Mucosa of descending colon (tissue), 3 donors: ENCODE data around the gene MEAF6. TPM values are rescaled to one million over a fixed set of nuclear protein-coding genes. Genes with fewer than 3 reads are reported as not detected.
"Not testable (repeated sequence)": the region's sequence is repeated elsewhere in the genome, so short reads cannot be mapped to it uniquely, and the experiment has no call there.

Experiments used
- ATAC-seq: fragments of 200-7000 bp; cut with Tn5 transposase; one replicate; pipeline ENCODE4 v1.9.1; 2020; ENCODE audit warnings: mild to moderate bottlenecking, moderate library complexity
- DNase-seq, 3 donors: peaks; one replicate each; pipeline ENCODE4 v3.0.0-alpha.2; 2020
- H3K36me3 ChIP-seq: fragments of 200-600 bp; one replicate; pipeline ENCODE4 v1.8.0; 2021; ENCODE audit warnings: low read depth, mild to moderate bottlenecking
- H3K4me1 ChIP-seq: fragments of 200-600 bp; one replicate; pipeline ENCODE4 v1.8.0; 2021; ENCODE audit warnings: low read depth, mild to moderate bottlenecking
- H3K4me3 ChIP-seq: fragments of 200-600 bp; one replicate; pipeline ENCODE4 v1.8.0; 2021; ENCODE audit warnings: mild to moderate bottlenecking
- H3K9me3 ChIP-seq: fragments of 200-600 bp; one replicate; pipeline ENCODE4 v1.8.0; 2021; ENCODE audit warnings: mild to moderate bottlenecking
- CTCF ChIP-seq: fragments of 200-600 bp; IDR thresholded peaks from one replicate; pipeline ENCODE4 v1.8.0; 2022; ENCODE audit warnings: antibody characterized with exemption, mild to moderate bottlenecking
- intact Hi-C, 2 donors: fragments of 100-400 bp; cut with DNase I in 1 of 2; cut with micrococcal nuclease in 1 of 2; formaldehyde crosslinking; loops; one replicate each; pipeline versions ENCODE4 v1.11.0 to v1.11.1; 2022; cut with DNase I, micrococcal nuclease
- total RNA-seq, 3 donors: library from RNA; stranded (reverse); fragmentation: NEBNext Ultra II Directional in 2 of 3; extraction: Animal tissue kit (Norgen Biotek cat#: 25700) in 2 of 3; gene quantifications; one replicate each; pipeline versions ENCODE4 v1.2.1 to v1.2.4, GENCODE V29; 2021 to 2023
- donor health status: DM: no; HTN: no; CAD: no; lungs with moderate emphysema.
- donor health status: DM: no; HTN: no; CAD: no.
- donor health status: DM: no; HTN: yes; CAD: no.

Gene MEAF6
- total RNA-seq, 3 donors from 2014 or later: 30.2 to 59.5 (median 35.4) TPM

GRCh38 chr1:37537378-37537777 lies 22.8 kb upstream of the MEAF6 start:
- peaks cover 5% of the 10 kb centered on the region for H3K36me3 ChIP-seq
- no peaks in the 10 kb centered on the region for H3K4me1 ChIP-seq
- intact Hi-C loops: no loop called here
- ATAC-seq: no peak
- H3K4me3 ChIP-seq: no peak overlapping the region
- no peaks in the 10 kb centered on the region for H3K9me3 ChIP-seq
- TF ChIP-seq CTCF: no peak
- DNase-seq: no peak

GRCh38 chr1:37533317-37534093 lies 18.9 kb upstream of the MEAF6 start:
- H3K4me1 ChIP-seq: no peaks in the 10 kb centered on the region
- no peak for DNase-seq
- TF ChIP-seq CTCF: no peak
- H3K4me3 ChIP-seq: no peak overlapping the region
- H3K9me3 ChIP-seq: no peaks in the 10 kb centered on the region
- intact Hi-C loops: no loop called here
- no peaks in the 10 kb centered on the region for H3K36me3 ChIP-seq
- no peak for ATAC-seq

GRCh38 chr1:37532418-37533156 lies 18.0 kb upstream of the MEAF6 start:
- ATAC-seq, H3K4me3 ChIP-seq, H3K9me3 ChIP-seq, H3K36me3 ChIP-seq, intact Hi-C loops, DNase-seq, H3K4me1 ChIP-seq: not testable (repeated sequence)

- ATAC-seq, DNase-seq, intact Hi-C loops, H3K4me3 ChIP-seq, H3K36me3 ChIP-seq, H3K9me3 ChIP-seq, H3K4me1 ChIP-seq: not testable (repeated sequence)
Observed at GRCh38 chr1:37529888-37530287, 15.3 kb upstream of the MEAF6 start.

GRCh38 chr1:37519613-37520012 lies 5.0 kb upstream of the MEAF6 start:
- Histone ChIP-seq H3K36me3 (no peaks in the 10 kb centered on the region), H3K9me3 (no peaks in the 10 kb centered on the region), H3K4me1 (no peaks in the 10 kb centered on the region), H3K4me3 (no peak overlapping the region)
- no peak for ATAC-seq
- DNase-seq: no peak
- intact Hi-C loops: no loop called here
- TF ChIP-seq CTCF: no peak

- H3K4me3 ChIP-seq, intact Hi-C loops, ATAC-seq: not testable (repeated sequence)
Observed at GRCh38 chr1:37518929-37519328, 4.4 kb upstream of the MEAF6 start.

GRCh38 chr1:37518241-37518640 lies 3.7 kb upstream of the MEAF6 start:
- H3K4me3 ChIP-seq, ATAC-seq, H3K4me1 ChIP-seq, DNase-seq, H3K9me3 ChIP-seq, intact Hi-C loops, H3K36me3 ChIP-seq: not testable (repeated sequence)

More at GRCh38 chr1:37518929-37519328, 4.4 kb upstream of the MEAF6 start:
- H3K4me1 ChIP-seq, H3K36me3 ChIP-seq, H3K9me3 ChIP-seq, DNase-seq: not testable (repeated sequence)
